Measurements from ENCODE around the gene HOXD1.

HOXD1 gene

DNA sequence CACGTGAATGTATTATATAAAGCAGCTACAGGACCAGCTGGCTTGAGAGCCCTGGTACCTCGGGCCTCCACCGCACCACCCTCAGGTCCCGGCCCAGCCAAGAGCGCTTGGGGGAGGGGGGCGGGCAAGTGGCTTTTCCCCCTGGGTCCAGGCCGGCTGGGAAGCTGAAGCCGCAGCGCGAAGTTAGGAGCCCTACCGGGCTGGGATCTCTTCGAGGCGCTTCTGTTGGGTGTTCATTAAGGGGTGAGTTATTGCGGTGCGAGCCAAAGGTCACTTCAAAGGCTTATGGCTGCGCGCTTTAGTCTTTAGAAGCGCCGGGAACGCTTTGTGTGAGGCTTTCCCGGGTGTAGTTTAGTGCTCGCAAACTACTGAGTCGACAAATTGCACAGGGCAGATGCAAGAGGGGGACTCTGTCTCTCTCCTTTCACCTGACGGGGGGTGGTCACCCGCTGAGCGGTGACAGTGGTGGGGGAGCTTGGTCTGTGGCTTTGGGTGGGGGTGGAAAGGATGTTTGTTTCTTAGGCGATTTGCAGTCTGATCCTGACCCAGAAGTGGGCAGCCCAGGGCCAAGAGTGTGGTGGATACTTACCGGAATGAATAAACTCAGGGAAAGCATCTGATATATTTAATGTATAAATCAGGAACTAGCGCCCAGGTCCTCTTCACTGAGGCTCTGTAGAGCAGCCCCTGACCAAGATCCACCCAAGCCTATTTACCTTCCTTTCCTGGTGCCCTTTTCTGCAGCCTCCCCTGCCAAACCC is 25.4 kb upstream of the HOXD1 start:
- no peaks in the 10 kb centered on the region for H3K27me3 ChIP-seq (replicated peaks; ENCODE audit: control insufficient read depth, insufficient read depth, low read length)
- no peaks in the 10 kb centered on the region for H3K36me3 ChIP-seq (ENCODE audit: control insufficient read depth, insufficient read depth, low read length, severe bottlenecking)
- no peak overlapping the region for H3K9ac ChIP-seq (ENCODE audit: low read length)
- no peak overlapping the region for H3K4me3 ChIP-seq (ENCODE audit: low read length)
- no peak for DNase-seq (ENCODE audit: low read depth)
- H3K4me1 ChIP-seq (ENCODE audit: control insufficient read depth, insufficient read depth, low read length): peaks cover 9% of the 10 kb centered on the region
- H3K9me3 ChIP-seq (ENCODE audit: control insufficient read depth, low read length): no peaks in the 10 kb centered on the region

DNA sequence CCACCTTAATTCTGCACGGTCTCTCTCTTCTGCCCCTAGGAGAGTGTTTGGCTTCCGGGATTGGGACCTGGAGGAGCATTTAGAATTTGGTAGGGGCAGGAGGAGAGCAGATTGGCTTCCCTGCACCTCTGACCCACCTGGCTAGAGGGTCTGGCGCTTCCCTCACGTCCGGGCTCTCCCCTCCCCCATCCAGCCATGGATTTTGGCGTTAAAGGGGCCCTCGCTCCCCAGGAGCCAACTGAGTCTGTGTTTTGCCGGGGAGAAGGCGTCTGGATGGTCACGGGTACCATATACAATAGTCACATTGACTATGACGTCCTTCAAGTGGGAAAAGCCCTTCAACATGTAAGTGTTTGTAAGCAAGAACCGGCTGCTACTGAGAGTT is 24.8 kb upstream of the HOXD1 start:
- Histone ChIP-seq H3K4me1 (ENCODE audit: control insufficient read depth, insufficient read depth, low read length) (peaks cover 9% of the 10 kb centered on the region), H3K36me3 (ENCODE audit: control insufficient read depth, insufficient read depth, low read length, severe bottlenecking) (no peaks in the 10 kb centered on the region), H3K9me3 (ENCODE audit: control insufficient read depth, low read length) (no peaks in the 10 kb centered on the region), H3K4me3 (ENCODE audit: low read length) (no peak overlapping the region), H3K27me3 (replicated peaks; ENCODE audit: control insufficient read depth, insufficient read depth, low read length) (no peaks in the 10 kb centered on the region), H3K9ac (ENCODE audit: low read length) (no peak overlapping the region)
- no peak for DNase-seq (ENCODE audit: low read depth)

DNA sequence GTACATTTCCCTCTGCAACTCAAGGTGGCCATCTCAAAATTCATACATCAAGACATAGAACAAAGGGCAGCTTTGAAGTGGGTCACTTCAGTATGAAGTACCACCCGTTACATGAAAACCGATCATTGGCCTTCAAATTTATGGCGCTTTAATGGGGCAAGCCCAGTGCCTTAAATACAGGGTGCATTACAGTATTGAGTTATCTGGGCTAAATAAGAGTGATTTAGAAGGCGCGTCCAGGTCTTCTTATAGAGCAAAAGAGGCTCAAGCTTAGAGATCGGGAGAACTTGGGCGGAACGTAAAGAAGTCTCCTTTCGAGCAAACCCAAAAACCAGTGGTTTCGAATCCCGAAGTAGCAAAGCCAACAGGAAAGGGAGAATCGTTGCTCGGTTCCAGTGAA is 24.3 kb upstream of the HOXD1 start:
- Histone ChIP-seq H3K9me3 (ENCODE audit: control insufficient read depth, low read length) (no peaks in the 10 kb centered on the region), H3K4me1 (ENCODE audit: control insufficient read depth, insufficient read depth, low read length) (peaks cover 9% of the 10 kb centered on the region)
- DNase-seq (ENCODE audit: low read depth): no peak

DNA sequence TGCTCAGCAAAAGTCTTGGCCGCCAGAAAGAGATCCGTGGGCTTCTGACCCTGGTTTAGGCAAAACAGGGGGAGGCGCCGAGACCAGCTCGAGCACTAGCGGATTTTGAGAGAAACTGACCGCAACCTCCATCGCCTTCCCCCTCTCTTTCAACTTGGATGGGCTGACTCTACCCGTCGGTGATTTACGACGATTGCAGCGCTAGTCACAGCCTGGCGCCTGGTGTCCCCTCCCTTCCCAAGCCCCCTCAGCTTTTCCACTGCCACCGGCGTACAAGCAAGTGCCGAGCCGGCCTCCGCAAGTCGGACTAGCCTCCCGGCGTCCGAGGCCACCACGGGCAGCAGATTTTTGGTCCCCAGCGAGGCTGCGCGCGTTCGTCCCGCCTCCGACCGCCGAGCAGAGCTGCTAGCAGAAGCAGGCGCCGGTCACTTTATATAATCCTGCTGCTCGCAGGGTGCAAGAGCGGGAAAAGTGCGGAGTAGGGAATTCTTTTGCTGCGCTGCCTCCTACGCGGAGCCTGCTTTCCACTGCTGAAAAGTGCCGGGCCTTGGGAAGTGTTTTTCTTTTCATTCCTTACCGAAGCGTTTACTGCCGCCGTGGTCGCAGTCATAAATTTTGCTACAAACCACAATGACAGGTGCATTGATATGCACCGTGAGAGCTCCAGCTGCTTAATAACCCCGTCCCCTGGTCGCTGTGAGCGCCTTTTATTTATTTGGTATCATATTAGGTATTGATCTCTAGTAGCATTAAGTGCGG is 23.7 kb upstream of the HOXD1 start:
- no peak overlapping the region for H3K9ac ChIP-seq (ENCODE audit: low read length)
- no peak for DNase-seq (ENCODE audit: low read depth)
- H3K36me3 ChIP-seq (ENCODE audit: control insufficient read depth, insufficient read depth, low read length, severe bottlenecking): no peaks in the 10 kb centered on the region
- H3K9me3 ChIP-seq (ENCODE audit: control insufficient read depth, low read length): no peaks in the 10 kb centered on the region
- peaks cover 9% of the 10 kb centered on the region for H3K4me1 ChIP-seq (ENCODE audit: control insufficient read depth, insufficient read depth, low read length)
- no peaks in the 10 kb centered on the region for H3K27me3 ChIP-seq (replicated peaks; ENCODE audit: control insufficient read depth, insufficient read depth, low read length)
- no peak overlapping the region for H3K4me3 ChIP-seq (ENCODE audit: low read length)

More for the DNA sequence above, 24.3 kb upstream of the HOXD1 start:
- Histone ChIP-seq H3K27me3 (replicated peaks; ENCODE audit: control insufficient read depth, insufficient read depth, low read length) (no peaks in the 10 kb centered on the region), H3K36me3 (ENCODE audit: control insufficient read depth, insufficient read depth, low read length, severe bottlenecking) (no peaks in the 10 kb centered on the region), H3K9ac (ENCODE audit: low read length) (no peak overlapping the region), H3K4me3 (ENCODE audit: low read length) (no peak overlapping the region)

DNA sequence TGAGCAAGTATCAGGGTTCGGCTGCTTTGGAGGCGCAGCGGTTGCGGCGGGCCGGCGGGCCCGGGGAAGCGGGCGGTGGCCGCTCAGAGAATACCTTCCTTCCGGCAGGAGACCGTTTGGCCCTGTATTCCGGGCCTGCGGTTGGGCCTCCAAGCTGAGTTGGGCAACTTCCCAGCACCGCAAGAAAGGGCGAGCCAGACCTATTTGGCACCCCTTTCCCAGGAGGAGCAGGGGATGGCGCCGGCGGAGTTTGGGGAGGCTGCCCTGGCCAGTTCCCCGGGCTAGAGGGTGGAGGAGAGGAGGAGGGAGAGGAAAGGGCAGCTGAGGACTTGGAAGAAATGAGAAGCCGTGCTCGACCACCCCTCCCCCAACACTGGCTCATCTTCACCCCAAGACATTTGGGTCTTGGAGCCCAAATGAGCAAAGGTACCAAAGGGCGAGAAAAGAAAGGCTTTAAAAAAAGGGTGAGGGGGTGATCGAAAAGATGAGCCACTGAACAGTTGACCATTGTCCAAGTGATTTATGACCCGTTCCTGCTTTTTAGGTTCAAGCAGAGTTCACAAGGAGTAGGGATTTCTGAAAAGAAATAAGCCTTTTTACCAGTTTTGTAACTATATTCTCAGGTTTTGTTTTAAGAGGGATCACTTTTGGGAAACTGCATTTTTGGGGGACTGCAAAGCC is 23.0 kb upstream of the HOXD1 start:
- H3K9ac ChIP-seq (ENCODE audit: low read length): no peak overlapping the region
- DNase-seq (ENCODE audit: low read depth): no peak
- no peaks in the 10 kb centered on the region for H3K27me3 ChIP-seq (replicated peaks; ENCODE audit: control insufficient read depth, insufficient read depth, low read length)
- H3K9me3 ChIP-seq (ENCODE audit: control insufficient read depth, low read length): no peaks in the 10 kb centered on the region
- H3K4me1 ChIP-seq (ENCODE audit: control insufficient read depth, insufficient read depth, low read length): peaks cover 9% of the 10 kb centered on the region
- H3K4me3 ChIP-seq (ENCODE audit: low read length): no peak overlapping the region
- H3K36me3 ChIP-seq (ENCODE audit: control insufficient read depth, insufficient read depth, low read length, severe bottlenecking): no peaks in the 10 kb centered on the region

DNA sequence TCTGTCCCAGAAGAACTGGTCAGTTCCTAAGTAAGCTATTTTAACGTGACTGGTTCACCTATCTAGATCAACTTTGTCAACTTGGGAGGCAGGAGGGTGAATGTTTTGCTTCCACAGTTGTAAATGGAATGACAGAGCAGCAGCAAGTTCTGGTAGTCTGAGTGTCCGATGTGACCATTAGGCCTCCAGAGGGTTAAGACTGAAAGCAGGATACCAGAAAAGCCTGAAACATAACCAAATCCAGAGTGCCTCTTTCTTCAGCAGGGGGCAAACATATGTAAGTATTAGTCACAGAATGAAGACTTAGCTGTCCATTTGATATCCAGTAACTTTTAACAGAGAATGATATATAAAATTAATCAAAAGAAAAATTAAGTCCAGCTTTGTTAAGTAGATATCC is 22.2 kb upstream of the HOXD1 start:
- DNase-seq (ENCODE audit: low read depth): no peak
- no peak overlapping the region for H3K9ac ChIP-seq (ENCODE audit: low read length)
- H3K4me1 ChIP-seq (ENCODE audit: control insufficient read depth, insufficient read depth, low read length): peaks cover 9% of the 10 kb centered on the region
- H3K9me3 ChIP-seq (ENCODE audit: control insufficient read depth, low read length): no peaks in the 10 kb centered on the region
- no peaks in the 10 kb centered on the region for H3K36me3 ChIP-seq (ENCODE audit: control insufficient read depth, insufficient read depth, low read length, severe bottlenecking)
- H3K27me3 ChIP-seq (replicated peaks; ENCODE audit: control insufficient read depth, insufficient read depth, low read length): no peaks in the 10 kb centered on the region
- H3K4me3 ChIP-seq (ENCODE audit: low read length): no peak overlapping the region

DNA sequence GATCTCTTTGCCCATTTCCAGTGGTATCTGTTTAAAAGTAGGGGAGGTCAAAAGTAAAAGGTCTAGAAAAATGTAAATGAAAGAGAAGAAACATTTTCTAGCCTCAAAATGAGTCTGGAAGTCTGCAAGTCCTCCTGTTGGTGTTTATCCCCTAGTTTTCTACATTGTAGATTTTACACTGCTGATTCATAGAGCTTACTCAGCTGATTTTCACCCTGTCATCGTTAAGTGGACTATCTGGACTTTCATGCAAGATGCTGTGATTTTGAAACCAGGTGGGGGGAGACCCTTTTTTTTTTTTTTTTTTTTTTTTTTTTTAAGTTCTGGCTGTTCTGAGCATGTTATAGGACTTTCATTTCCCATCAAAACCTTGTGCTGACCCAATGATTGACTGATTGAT is 21.1 kb upstream of the HOXD1 start:
- Histone ChIP-seq H3K27me3 (replicated peaks; ENCODE audit: control insufficient read depth, insufficient read depth, low read length) (no peaks in the 10 kb centered on the region), H3K4me3 (ENCODE audit: low read length) (no peak overlapping the region), H3K9ac (ENCODE audit: low read length) (no peak overlapping the region), H3K9me3 (ENCODE audit: control insufficient read depth, low read length) (no peaks in the 10 kb centered on the region), H3K36me3 (ENCODE audit: control insufficient read depth, insufficient read depth, low read length, severe bottlenecking) (no peaks in the 10 kb centered on the region), H3K4me1 (ENCODE audit: control insufficient read depth, insufficient read depth, low read length) (peaks cover 3% of the 10 kb centered on the region)
- DNase-seq (ENCODE audit: low read depth): no peak

DNA sequence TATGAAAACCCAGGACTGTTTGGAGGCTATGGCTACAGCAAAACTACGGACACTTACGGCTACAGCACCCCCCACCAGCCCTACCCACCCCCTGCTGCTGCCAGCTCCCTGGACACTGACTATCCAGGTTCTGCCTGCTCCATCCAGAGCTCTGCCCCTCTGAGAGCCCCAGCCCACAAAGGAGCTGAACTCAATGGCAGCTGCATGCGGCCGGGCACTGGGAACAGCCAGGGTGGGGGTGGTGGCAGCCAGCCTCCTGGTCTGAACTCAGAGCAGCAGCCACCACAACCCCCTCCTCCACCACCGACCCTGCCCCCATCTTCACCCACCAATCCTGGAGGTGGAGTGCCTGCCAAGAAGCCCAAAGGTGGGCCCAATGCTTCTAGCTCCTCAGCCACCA is 19.3 kb upstream of the HOXD1 start:
- peaks cover 6% of the 10 kb centered on the region for H3K4me1 ChIP-seq (ENCODE audit: control insufficient read depth, insufficient read depth, low read length)
- H3K9me3 ChIP-seq (ENCODE audit: control insufficient read depth, low read length): no peaks in the 10 kb centered on the region
- no peak overlapping the region for H3K4me3 ChIP-seq (ENCODE audit: low read length)

DNA sequence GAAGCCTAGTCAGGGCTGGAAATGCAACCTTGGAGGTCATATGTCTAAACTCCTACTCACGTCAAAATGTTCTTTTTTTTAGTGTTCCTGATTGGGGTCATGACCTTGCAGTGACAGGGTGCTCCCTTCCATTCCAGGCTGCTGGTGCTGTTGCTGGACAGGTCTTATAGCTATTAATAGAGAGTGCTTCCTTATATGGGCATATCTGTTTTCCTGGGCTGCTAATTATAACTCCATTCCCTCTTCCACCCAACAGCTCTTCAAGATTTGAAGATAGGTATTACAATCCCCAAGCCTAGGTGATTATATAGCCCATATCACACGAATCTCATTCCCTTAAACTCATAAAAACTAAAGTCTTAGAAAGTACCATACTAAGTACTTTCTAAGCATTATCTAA is 18.8 kb upstream of the HOXD1 start:
- no peaks in the 10 kb centered on the region for H3K9me3 ChIP-seq (ENCODE audit: control insufficient read depth, low read length)
- peaks cover 10% of the 10 kb centered on the region for H3K4me1 ChIP-seq (ENCODE audit: control insufficient read depth, insufficient read depth, low read length)
- H3K36me3 ChIP-seq (ENCODE audit: control insufficient read depth, insufficient read depth, low read length, severe bottlenecking): no peaks in the 10 kb centered on the region
- DNase-seq (ENCODE audit: low read depth): no peak
- H3K27me3 ChIP-seq (replicated peaks; ENCODE audit: control insufficient read depth, insufficient read depth, low read length): no peaks in the 10 kb centered on the region
- no peak overlapping the region for H3K4me3 ChIP-seq (ENCODE audit: low read length)
- H3K9ac ChIP-seq (ENCODE audit: low read length): no peak overlapping the region

More for the DNA sequence above, 19.3 kb upstream of the HOXD1 start:
- Histone ChIP-seq H3K27me3 (replicated peaks; ENCODE audit: control insufficient read depth, insufficient read depth, low read length) (no peaks in the 10 kb centered on the region), H3K9ac (ENCODE audit: low read length) (no peak overlapping the region), H3K36me3 (ENCODE audit: control insufficient read depth, insufficient read depth, low read length, severe bottlenecking) (no peaks in the 10 kb centered on the region)
- no peak for DNase-seq (ENCODE audit: low read depth)

DNA sequence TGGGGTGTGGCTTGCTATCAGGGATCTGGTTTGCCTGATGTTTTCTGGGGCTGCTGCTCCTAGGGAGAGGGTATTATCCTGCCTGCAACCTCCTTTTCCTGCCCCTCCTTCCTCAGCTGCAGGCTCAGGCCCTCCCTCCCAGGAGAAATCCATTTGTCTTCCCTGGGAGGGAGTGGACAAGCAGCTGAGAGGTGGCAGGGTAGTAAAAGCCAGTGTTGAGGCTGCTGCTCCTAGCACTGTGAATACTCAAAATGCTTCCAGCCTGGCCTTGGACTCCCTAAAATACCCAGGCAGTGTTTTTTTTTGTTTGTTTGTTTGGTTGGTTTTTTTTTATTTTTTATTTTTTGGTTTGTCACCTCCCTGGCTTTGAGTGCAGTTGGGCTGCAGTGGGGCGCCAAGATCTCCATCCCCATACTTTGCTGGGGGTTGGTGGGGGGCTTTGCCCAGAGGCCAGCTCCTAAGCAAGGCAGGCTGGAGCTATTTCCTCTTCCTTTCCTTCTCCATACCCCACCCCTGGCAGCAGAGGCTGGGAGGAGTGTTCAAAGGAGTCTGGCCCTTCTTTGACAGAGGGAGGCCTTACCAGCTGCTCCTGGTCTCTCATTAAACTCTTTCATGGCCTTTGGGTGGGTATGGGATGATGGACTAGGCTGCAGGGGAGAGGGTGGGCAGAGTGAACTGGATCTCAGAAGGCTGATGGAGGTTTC is 17.7 kb upstream of the HOXD1 start:
- Histone ChIP-seq H3K27me3 (replicated peaks; ENCODE audit: control insufficient read depth, insufficient read depth, low read length) (no peaks in the 10 kb centered on the region), H3K9me3 (ENCODE audit: control insufficient read depth, low read length) (no peaks in the 10 kb centered on the region), H3K36me3 (ENCODE audit: control insufficient read depth, insufficient read depth, low read length, severe bottlenecking) (no peaks in the 10 kb centered on the region), H3K4me1 (ENCODE audit: control insufficient read depth, insufficient read depth, low read length) (peaks cover 10% of the 10 kb centered on the region), H3K4me3 (ENCODE audit: low read length) (no peak overlapping the region), H3K9ac (ENCODE audit: low read length) (no peak overlapping the region)
- DNase-seq (ENCODE audit: low read depth): no peak
